Measurements from ENCODE around the gene ZNRF3.

GRCh38 chr22:29014773-29015172, 131.4 kb downstream of the ZNRF3 start:
- no peak for TF ChIP-seq EZH2phosphoT487 (IDR thresholded peaks at IDR 0.05; ENCODE audit: unreplicated experiment)
- TF ChIP-seq CTCF (conservative IDR thresholded peaks at IDR 0.05; ENCODE audit: low read depth in 2 of 2): no peak
- TF ChIP-seq POLR2AphosphoS5 (IDR thresholded peaks at IDR 0.05; ENCODE audit: low read depth): no peak
- no peak for TF ChIP-seq REST (IDR thresholded peaks at IDR 0.05; ENCODE audit: unreplicated experiment)
- TF ChIP-seq EZH2 (IDR thresholded peaks at IDR 0.05; ENCODE audit: low read depth, unreplicated experiment): no peak
- TF ChIP-seq STAT1 (IDR thresholded peaks at IDR 0.05; ENCODE audit: unreplicated experiment): no peak
